Measurements from ENCODE around the gene CNBD2.

- TF ChIP-seq CTCF (conservative IDR thresholded peaks at IDR 0.05; ENCODE audit: low read depth, low read length) (no peak), EZH2 (IDR thresholded peaks at IDR 0.05; ENCODE audit: borderline replicate concordance, low read depth, low read length, poor library complexity, severe bottlenecking) (no peak)
Measured at GRCh38 chr20:36079486-36079885, 111.1 kb downstream of the CNBD2 start.

All from A673 (cell line).